Stomach (tissue), 19 donors: ENCODE measurements around the gene CCDC3. TPM values are rescaled to one million over a fixed set of nuclear protein-coding genes. Genes with fewer than 3 reads are reported as not detected.
A peak's percentile ranks its signal among the peaks of the same experiment; 100 is the strongest.

Source experiments
- DNase-seq, 2 donors: peaks; one replicate each; pipeline versions ENCODE4 v3.0.0 to v3.0.0-alpha.2; 2013 to 2019
- H3K27ac ChIP-seq, 5 donors: fragments of 200-600 bp in 4 of 5; sonication (generic) in 4 of 5; one replicate each; pipeline ENCODE4 v1.5.1; 2013 to 2019; ENCODE audit warnings: mild to moderate bottlenecking in 1 of 5, moderate library complexity in 1 of 5
- H3K27me3 ChIP-seq, 3 donors: fragments of 200-600 bp; sonication (generic); one replicate each; pipeline ENCODE4 v1.5.1; 2017 to 2019; ENCODE audit warnings: mixed run types in 1 of 3
- H3K36me3 ChIP-seq, 4 donors: fragments of 200-600 bp; sonication (generic); 1 replicate in 3 of 4; 2 replicates in 1 of 4; pipeline ENCODE4 v1.5.1; 2016 to 2019
- H3K4me1 ChIP-seq, 4 donors: fragments of 200-600 bp; sonication (generic); one replicate each; pipeline ENCODE4 v1.5.1; 2016 to 2019
- H3K4me3 ChIP-seq, 4 donors: fragments of 200-600 bp; sonication (generic) in 3 of 4; one replicate each; pipeline ENCODE4 v1.5.1; 2016 to 2019; ENCODE audit warnings: mild to moderate bottlenecking in 1 of 4
- H3K9me3 ChIP-seq, 4 donors: fragments of 200-600 bp; sonication (generic); one replicate each; pipeline ENCODE4 v1.5.1; 2016 to 2019
- EP300 ChIP-seq: sonication (generic); formaldehyde crosslinking; IDR thresholded peaks from one replicate; pipeline ENCODE4 v1.6.1; 2017; ENCODE audit warnings: antibody characterized with exemption
- POLR2A ChIP-seq, 4 donors: fragments of 450-650 bp; IDR thresholded peaks; one replicate each; pipeline ENCODE4 v1.6.1; 2016; ENCODE audit warnings: antibody characterized with exemption in 4 of 4, control low read depth in 2 of 4, mild to moderate bottlenecking in 1 of 4, moderate library complexity in 1 of 4
- POLR2AphosphoS5 ChIP-seq, 3 donors: sonication (generic); formaldehyde crosslinking; IDR thresholded peaks; one replicate each; pipeline ENCODE4 v1.6.1; 2016; ENCODE audit warnings: antibody characterized with exemption in 3 of 3
- WGBS, 5 donors: extraction: QIAGEN DNeasy Blood & Tissue Kit in 3 of 5; methylation state at CpG; one replicate each; pipeline versions ENCODE4 v1.1.5 to v1.1.7; 2013 to 2018; 5-methylcytosine and 5-hydroxymethylcytosine counted together
- intact Hi-C: fragments of 100-400 bp; cut with DNase I; formaldehyde crosslinking; loops from one replicate; pipeline ENCODE4 v1.15.1; 2023; ENCODE audit warnings: low total_unique reads
- long read RNA-seq, 10 donors: transcript quantifications; one replicate each; lab custom pipeline, GENCODE V29; 2026
- polyA plus RNA-seq, 3 donors: library from polyadenylated mRNA; stranded (reverse); fragments of 200-250 nt; gene quantifications; one replicate each; pipeline ENCODE4 v1.2.3, GENCODE V29; 2013
- total RNA-seq, 5 donors: library from RNA; depleted of rRNA; stranded (reverse); fragments of >200 nt; gene quantifications; one replicate each; pipeline versions ENCODE4 v1.1.0 to v1.2.3, GENCODE V29; 2014 to 2016
- TF ChIP-seq, protein P1 (sequence below), 7 experiments: fragments of 450-650 bp in 4 of 7; fragments of 200-600 bp in 3 of 7; sonication (generic) in 3 of 7; IDR thresholded peaks; one replicate each; pipeline ENCODE4 v1.5.1; 2016 to 2019; ENCODE audit warnings: antibody characterized with exemption in 7 of 7, control low read depth in 2 of 7, mild to moderate bottlenecking in 1 of 7
- donor health status: healthy with polysubstance abuse.
- donor health status: Bipolar disorder and iron deficiency.
- donor health status: healthy.

CCDC3 gene
- total RNA-seq (1 to 10 TPM in 4 of 5 donors, not detected in 1; 1.8 to 9.0 (median 5.1) TPM), polyA plus RNA-seq (10 to 100 TPM in 1 of 3 donors, 1 to 10 TPM in 2; 2.1 to 11.0 (median 2.7) TPM)
- long read RNA-seq, donor 1, partial matches to known transcripts: 0 of 1 reads
- long read RNA-seq, donor 1, other reads (novel, unspliced or antisense): 0 of 1 reads
- long read RNA-seq, donor 2: 0 reads
- long read RNA-seq, donor 3, partial matches to known transcripts: 0 of 1 reads
- long read RNA-seq, donor 3, other reads (novel, unspliced or antisense): 0 of 1 reads
- long read RNA-seq, donor 4: 0 reads
- long read RNA-seq, donor 5, partial matches to known transcripts: 0 of 1 reads
- long read RNA-seq, donor 5, other reads (novel, unspliced or antisense): 0 of 1 reads
- long read RNA-seq, donor 6, transcript CCDC3-201 (3 exons, 2,731 nt): major isoform, 6 of 82 reads
- long read RNA-seq, donor 6, partial matches to known transcripts: 56 of 82 reads
- long read RNA-seq, donor 6, other reads (novel, unspliced or antisense): 20 of 82 reads
- long read RNA-seq, donor 7, partial matches to known transcripts: 0 of 2 reads
- long read RNA-seq, donor 7, other reads (novel, unspliced or antisense): 0 of 2 reads
- long read RNA-seq, donor 8, partial matches to known transcripts: 0 of 1 reads
- long read RNA-seq, donor 8, other reads (novel, unspliced or antisense): 0 of 1 reads
- long read RNA-seq, donor 9: 0 reads
- long read RNA-seq, donor 10, partial matches to known transcripts: 0 of 3 reads
- long read RNA-seq, donor 10, other reads (novel, unspliced or antisense): 0 of 3 reads

DNA sequence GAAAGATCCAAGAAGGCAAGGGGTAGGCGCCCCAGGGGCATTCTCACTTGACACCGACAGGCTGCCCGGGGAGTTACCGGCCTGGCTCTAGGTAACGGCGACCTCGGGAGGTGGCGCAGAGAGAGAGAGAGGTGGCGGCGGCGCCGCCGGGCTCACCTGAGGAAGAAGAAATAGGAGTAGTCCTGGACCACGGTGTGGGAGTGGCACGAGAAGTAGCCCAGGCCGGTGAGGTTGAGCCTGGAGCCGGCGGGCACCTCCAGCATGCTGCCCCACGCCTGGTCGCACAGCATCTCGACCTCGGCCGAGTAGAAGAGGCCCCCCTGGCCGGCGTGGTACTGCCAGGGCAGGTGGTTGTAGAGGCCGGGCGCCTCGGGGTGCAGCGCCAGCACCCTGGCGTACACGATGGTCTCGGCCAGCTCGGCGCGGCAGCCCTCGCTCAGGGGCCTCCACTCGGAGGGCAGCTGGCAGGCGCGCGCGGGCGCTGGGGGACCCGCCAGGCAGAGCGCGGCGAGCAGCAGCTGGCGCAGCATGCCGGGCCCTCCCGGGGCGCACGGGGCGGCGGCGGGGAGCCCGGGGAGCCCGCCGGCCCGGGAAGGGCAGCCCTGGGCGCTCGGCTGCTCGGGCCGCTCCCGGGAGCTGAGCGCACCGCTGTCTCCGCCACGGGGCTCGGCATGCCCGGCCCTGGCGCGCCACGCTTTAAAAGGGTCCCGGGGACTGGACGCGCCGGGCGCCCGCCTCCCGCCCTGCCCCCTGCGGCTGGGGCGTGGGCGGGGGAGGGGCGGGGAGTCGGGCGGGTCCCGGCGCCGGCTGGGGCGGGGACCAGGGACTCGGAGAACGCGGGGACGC, at the start of gene CCDC3:
TSS of gene CCDC3 (minus strand) at position 673 of the 846 bp plus-strand sequence. CDS start at position 530, 143 bp downstream.
- peak in 1 of 2 donors; percentile 55 for DNase-seq
- no peak for TF ChIP-seq EP300

DNA sequence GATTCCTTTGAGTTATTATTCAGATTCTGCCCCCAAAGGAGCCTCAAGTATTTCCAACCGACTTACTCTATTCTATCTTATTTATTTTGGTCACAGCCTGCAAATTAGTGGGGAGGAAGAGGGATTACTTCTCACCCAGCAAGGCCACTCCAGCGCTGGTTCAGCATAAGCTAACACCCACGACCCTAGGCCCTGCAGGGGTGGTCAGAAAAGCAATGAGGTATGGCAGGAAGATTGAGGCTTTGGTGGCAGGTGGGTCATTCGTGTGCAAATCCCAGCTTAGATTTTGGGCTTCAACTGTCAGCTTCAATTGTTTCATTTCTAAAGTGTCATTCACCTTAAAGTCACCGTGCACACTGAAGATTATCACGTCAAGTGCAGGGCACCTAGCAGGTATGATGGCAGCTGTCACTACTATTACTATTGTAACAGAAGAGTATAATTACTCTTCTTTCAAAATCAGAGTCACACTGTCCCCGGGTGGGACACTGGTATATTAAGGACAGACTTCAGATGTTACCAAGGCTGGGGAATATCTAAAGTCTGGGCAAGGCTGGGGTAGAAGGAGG, 49.7 kb upstream of the CCDC3 start:
- no peaks in the 10 kb centered on the region for H3K36me3 ChIP-seq
- peaks cover 0 to 17% (median 0%) of the 10 kb centered on the region in 3 donors for H3K27me3 ChIP-seq
- TF ChIP-seq POLR2AphosphoS5 (IDR thresholded peaks at IDR 0.05): no peak
- TF ChIP-seq EP300: no peak
- no peak for TF ChIP-seq POLR2A (IDR thresholded peaks at IDR 0.05)
- TF ChIP-seq, protein P1, sequence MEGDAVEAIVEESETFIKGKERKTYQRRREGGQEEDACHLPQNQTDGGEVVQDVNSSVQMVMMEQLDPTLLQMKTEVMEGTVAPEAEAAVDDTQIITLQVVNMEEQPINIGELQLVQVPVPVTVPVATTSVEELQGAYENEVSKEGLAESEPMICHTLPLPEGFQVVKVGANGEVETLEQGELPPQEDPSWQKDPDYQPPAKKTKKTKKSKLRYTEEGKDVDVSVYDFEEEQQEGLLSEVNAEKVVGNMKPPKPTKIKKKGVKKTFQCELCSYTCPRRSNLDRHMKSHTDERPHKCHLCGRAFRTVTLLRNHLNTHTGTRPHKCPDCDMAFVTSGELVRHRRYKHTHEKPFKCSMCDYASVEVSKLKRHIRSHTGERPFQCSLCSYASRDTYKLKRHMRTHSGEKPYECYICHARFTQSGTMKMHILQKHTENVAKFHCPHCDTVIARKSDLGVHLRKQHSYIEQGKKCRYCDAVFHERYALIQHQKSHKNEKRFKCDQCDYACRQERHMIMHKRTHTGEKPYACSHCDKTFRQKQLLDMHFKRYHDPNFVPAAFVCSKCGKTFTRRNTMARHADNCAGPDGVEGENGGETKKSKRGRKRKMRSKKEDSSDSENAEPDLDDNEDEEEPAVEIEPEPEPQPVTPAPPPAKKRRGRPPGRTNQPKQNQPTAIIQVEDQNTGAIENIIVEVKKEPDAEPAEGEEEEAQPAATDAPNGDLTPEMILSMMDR (IDR thresholded peaks at IDR 0.05): no peak
- H3K9me3 ChIP-seq: no peaks in the 10 kb centered on the region
- no peak for DNase-seq
- no peak overlapping the region for H3K27ac ChIP-seq
- intact Hi-C loops: no loop called here
- no peaks in the 10 kb centered on the region for H3K4me1 ChIP-seq
- 43 to 60% (median 55%) methylated on average over 7 of the region's 7 CpGs for WGBS, 5 donors
- no peak overlapping the region for H3K4me3 ChIP-seq

More for the DNA sequence above, at the start of gene CCDC3:
- WGBS, 5 donors: 3 to 9% (median 3%) methylated on average over 37 to 93 of the region's 93 CpGs
- H3K27ac ChIP-seq: peak within 1 kb of the TSS in 3 of 5 donors; percentile 0 to 46 (median 26)
- no peaks in the 10 kb centered on the region for H3K9me3 ChIP-seq
- H3K36me3 ChIP-seq: no peaks in the 10 kb centered on the region
- peak within 1 kb of the TSS; percentile 42 to 50 (median 46) for H3K4me3 ChIP-seq
- intact Hi-C loops: no loop called here
- H3K4me1 ChIP-seq: peaks cover 0 to 14% (median 10%) of the 10 kb centered on the region in 4 donors
- H3K27me3 ChIP-seq: peaks cover 0 to 51% (median 20%) of the 10 kb centered on the region in 3 donors

DNA sequence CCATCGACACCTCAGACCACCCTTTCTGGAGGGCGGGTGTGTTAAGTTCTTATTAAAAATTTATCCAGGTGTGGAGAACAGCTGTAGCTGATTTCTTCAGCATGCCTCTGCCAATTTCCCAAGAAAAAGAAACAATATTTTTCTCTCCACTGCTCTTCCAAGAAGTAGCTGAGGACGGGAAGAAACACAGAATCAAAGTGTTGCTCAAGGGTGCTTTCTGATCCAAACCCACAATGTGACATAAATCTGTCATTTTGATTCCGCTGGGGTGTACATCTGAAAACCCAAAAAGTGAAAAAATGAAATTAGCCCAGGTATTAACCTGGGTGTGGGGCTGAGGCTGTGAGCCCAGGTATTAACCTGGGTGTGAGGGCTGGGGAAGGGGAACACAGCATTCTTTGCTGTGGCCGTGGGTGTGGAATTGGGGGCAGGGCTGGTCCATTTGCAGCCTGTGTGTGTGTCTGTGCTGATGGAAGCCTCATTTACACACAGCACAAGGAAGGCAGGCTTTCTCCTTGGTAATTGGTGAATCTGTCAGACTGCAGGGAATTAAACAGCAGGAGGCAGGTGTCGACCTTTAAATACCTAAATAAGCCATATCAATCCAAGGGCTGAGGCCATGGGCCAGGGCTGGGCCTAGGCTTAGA, 48.4 kb upstream of the CCDC3 start:
- peaks cover 0 to 17% (median 0%) of the 10 kb centered on the region in 3 donors for H3K27me3 ChIP-seq
- intact Hi-C loops: no loop called here
- no peak overlapping the region for H3K27ac ChIP-seq
- 41 to 60% (median 47%) methylated on average over 6 of the region's 6 CpGs for WGBS, 5 donors
- TF ChIP-seq EP300: no peak
- TF ChIP-seq, protein P1 (IDR thresholded peaks at IDR 0.05): no peak
- no peak for TF ChIP-seq POLR2AphosphoS5 (IDR thresholded peaks at IDR 0.05)
- no peak for TF ChIP-seq POLR2A (IDR thresholded peaks at IDR 0.05)
- no peak overlapping the region for H3K4me3 ChIP-seq
- DNase-seq: no peak
- no peaks in the 10 kb centered on the region for H3K9me3 ChIP-seq
- no peaks in the 10 kb centered on the region for H3K36me3 ChIP-seq
- no peaks in the 10 kb centered on the region for H3K4me1 ChIP-seq

DNA sequence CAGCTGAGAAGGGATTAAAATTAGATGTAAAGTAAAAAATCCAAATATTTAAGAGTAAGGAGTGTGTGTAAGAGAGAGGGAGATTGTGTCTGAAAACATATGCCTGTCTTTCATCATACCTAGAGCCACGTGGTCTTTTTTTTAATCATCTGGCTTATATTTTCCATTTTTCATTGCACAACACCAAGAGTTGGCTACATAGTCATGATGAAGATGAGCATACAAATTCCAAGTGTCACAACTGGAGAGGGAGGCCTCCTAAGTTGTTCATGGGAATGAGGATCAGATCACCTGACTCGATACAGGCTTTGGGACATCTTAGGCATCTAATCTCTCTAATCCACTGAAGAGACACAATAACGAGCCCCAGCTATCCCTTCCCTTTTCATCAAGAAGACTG, 47.2 kb upstream of the CCDC3 start:
- WGBS, 5 donors: 52 to 77% (median 60%) methylated on average over 3 of the region's 3 CpGs
- no peak overlapping the region for H3K27ac ChIP-seq
- TF ChIP-seq, protein P1 (IDR thresholded peaks at IDR 0.05): no peak
- TF ChIP-seq POLR2A (IDR thresholded peaks at IDR 0.05) (no peak), POLR2AphosphoS5 (IDR thresholded peaks at IDR 0.05) (no peak), EP300 (no peak)
- no peak overlapping the region for H3K4me3 ChIP-seq
- H3K36me3 ChIP-seq: no peaks in the 10 kb centered on the region
- intact Hi-C loops: no loop called here
- H3K4me1 ChIP-seq: no peaks in the 10 kb centered on the region
- H3K9me3 ChIP-seq: no peaks in the 10 kb centered on the region
- DNase-seq: no peak
- peaks cover 0 to 9% (median 0%) of the 10 kb centered on the region in 3 donors for H3K27me3 ChIP-seq
